K562 (cell line): ENCODE results near the gene SORCS2. TPM values are rescaled to one million over a fixed set of nuclear protein-coding genes. Genes with fewer than 3 reads are reported as not detected.

ENCODE experiments used
- ATAC-seq: fragments of 200-7000 bp; cut with Tn5 transposase; 3 replicates; pipeline ENCODE4 v1.9.1; 2020; ENCODE audit warnings: moderate library complexity
- BruUV-seq: library from RNA; stranded (reverse); fragments of 400-500 nt; replicated peaks from 2 replicates; lab custom pipeline; 2021; lab: Mats Ljungman, UMichigan
- CTCF ChIA-PET: fragments of 300-600 bp; formaldehyde crosslinking; extraction: SDS; loops from one replicate; lab custom pipeline; 2021; ENCODE audit warnings: low intra/inter-chr PET ratio; lab: Yijun Ruan, JAX
- POLR2A ChIA-PET: fragments of 300-600, 350-650 bp; sonication (Branson Sonifier 250); formaldehyde crosslinking; extraction: SDS; loops from one replicate; lab custom pipeline; 2021; ENCODE audit warnings: antibody characterized with exemption, inconsistent platforms; lab: Yijun Ruan, JAX
- DNase-seq, 4 experiments: peaks; one replicate each; pipeline versions ENCODE4 v3.0.0 to v3.0.0-alpha.2; 2011 to 2018; ENCODE audit warnings: low spot score in 3 of 4, mixed read lengths in 3 of 4; ENCODE audit errors: extremely low read depth in 1 of 4
- FAIRE-seq: peaks from 2 replicates; lab custom pipeline; 2011; peaks lifted over from hg19 to GRCh38; lab: Jason Lieb, UNC
- H2AFZ ChIP-seq: 2 replicates; pipeline ENCODE4 v1.6.0; 2011; ENCODE audit warnings: low read depth, low read length, control low read depth, inconsistent platforms
- H3K27ac ChIP-seq: fragments of 200-600 bp; 3 replicates; pipeline ENCODE4 v1.8.0; 2011; ENCODE audit warnings: low read depth, mild to moderate bottlenecking, control low read depth, inconsistent platforms, low read length, moderate library complexity, mixed read lengths; ENCODE audit errors: extremely low read depth
- H3K27me3 ChIP-seq, 2 experiments: fragments of 300-600 bp in 1 of 2; 2 replicates in 1 of 2; 3 replicates in 1 of 2; pipeline versions ENCODE4 v1.6.0 to v1.8.0; 2011; ENCODE audit warnings: inconsistent platforms in 2 of 2, low read length in 2 of 2, mild to moderate bottlenecking in 1 of 2, mixed read lengths in 1 of 2, moderate library complexity in 1 of 2; ENCODE audit not compliant: control insufficient read depth in 2 of 2, insufficient read depth in 2 of 2
- H3K36me3 ChIP-seq: fragments of 300-600 bp; 3 replicates; pipeline ENCODE4 v1.8.0; 2011; ENCODE audit warnings: mild to moderate bottlenecking, low read length, inconsistent platforms; ENCODE audit not compliant: control insufficient read depth, insufficient read depth
- H3K4me1 ChIP-seq, 2 experiments: fragments of 200-600 bp in 1 of 2; replicated peaks in 1 of 2; 2 replicates in 1 of 2; 3 replicates in 1 of 2; pipeline versions ENCODE4 v1.5.1 to v1.8.0; 2011; ENCODE audit warnings: inconsistent platforms in 2 of 2, low read length in 2 of 2, mild to moderate bottlenecking in 1 of 2, mixed read lengths in 1 of 2, moderate library complexity in 1 of 2; ENCODE audit not compliant: control insufficient read depth in 2 of 2, insufficient read depth in 2 of 2
- H3K4me2 ChIP-seq: 2 replicates; pipeline ENCODE4 v1.6.1; 2011; ENCODE audit warnings: low read length, control low read depth, inconsistent platforms, mixed read lengths; ENCODE audit not compliant: insufficient read depth
- H3K4me3 ChIP-seq: fragments of 200-600 bp; sonication (generic), shearing (Covaris generic); 2 replicates; pipeline ENCODE4 v1.5.1; 2016; ENCODE audit warnings: control low read depth, inconsistent platforms
- H3K79me2 ChIP-seq: fragments of 200-600 bp; 3 replicates; pipeline ENCODE4 v1.8.0; 2011; ENCODE audit warnings: low read length, inconsistent platforms; ENCODE audit not compliant: control insufficient read depth, insufficient read depth
- H3K9ac ChIP-seq, 2 experiments: 2 replicates each; pipeline versions ENCODE4 v1.6.0 to v1.6.1; 2011; ENCODE audit warnings: low read depth in 2 of 2, low read length in 2 of 2, control low read depth in 1 of 2, inconsistent platforms in 1 of 2, mild to moderate bottlenecking in 1 of 2, mixed read lengths in 1 of 2; ENCODE audit not compliant: insufficient read depth in 1 of 2
- H3K9me1 ChIP-seq: one replicate; pipeline ENCODE4 v1.6.0; 2011; ENCODE audit warnings: inconsistent platforms, mild to moderate bottlenecking, low read length, moderate library complexity; ENCODE audit not compliant: control insufficient read depth, insufficient read depth
- H3K9me3 ChIP-seq: replicated peaks from 2 replicates; pipeline ENCODE4 v1.5.1; 2011; ENCODE audit warnings: low read depth, low read length, inconsistent platforms; ENCODE audit not compliant: control insufficient read depth, insufficient read depth
- H4K20me1 ChIP-seq: replicated peaks from 2 replicates; pipeline ENCODE4 v1.6.1; 2011; ENCODE audit warnings: low read length, inconsistent platforms, mixed read lengths; ENCODE audit not compliant: control insufficient read depth, insufficient read depth
- ARNT ChIP-seq, 2 experiments: fragments of 450-650 bp; IDR thresholded peaks; 2 replicates each; pipeline ENCODE4 v1.6.1; 2016; ENCODE audit warnings: mild to moderate bottlenecking in 1 of 2
- GTF2A2 ChIP-seq: IDR thresholded peaks from 2 replicates; pipeline ENCODE4 v1.6.1; 2016; ENCODE audit warnings: mild to moderate bottlenecking, missing genetic modification characterization, missing compliant biosample characterization
- ZNF609 ChIP-seq: sonication (generic); formaldehyde crosslinking; IDR thresholded peaks from 2 replicates; pipeline ENCODE4 v1.8.1; 2023; ENCODE audit warnings: missing genetic modification reagents, mild to moderate bottlenecking, borderline replicate concordance
- WGBS: fragments of 100-300 bp; shearing (Covaris generic); methylation state at CpG from one replicate; pipeline ENCODE4 v1.1.6; 2016; ENCODE audit warnings: low coverage, mixed read lengths; ENCODE audit not compliant: insufficient coverage; ENCODE audit errors: missing lambda C conversion rate; 5-methylcytosine and 5-hydroxymethylcytosine counted together
- in situ Hi-C: fragments of 300-500 bp; cut with MboI; formaldehyde crosslinking; loops from 4 replicates; pipeline ENCODE4 v1.15.0; 2018; ENCODE audit warnings: inconsistent platforms, mixed read lengths
- intact Hi-C: fragments of 100-400 bp; cut with micrococcal nuclease; formaldehyde crosslinking; loops from 2 replicates; pipeline ENCODE4 v1.14.2; 2022
- polyA plus RNA-seq, 8 experiments: library from polyadenylated mRNA; depleted of rRNA in 4 of 8; stranded (reverse) in 5 of 8; unstranded in 3 of 8; fragments of >200 nt; fragmentation: Nextera tagmentation in 2 of 8; fragmentation: Illumina TruSeq in 1 of 8; extraction: Ambion mirVana in 2 of 8; extraction: Trizol in 1 of 8; gene quantifications; 2 replicates each; pipeline versions ENCODE4 v1.2.1 to v1.2.3, GENCODE V29; 2011 to 2014; ENCODE audit warnings: inconsistent platforms in 1 of 8, missing spikeins in 1 of 8
- total RNA-seq, 7 experiments: library from RNA; depleted of rRNA in 6 of 7; stranded (reverse); fragments of >200 nt in 6 of 7; fragmentation: Illumina TruSeq in 2 of 7; extraction: Trizol in 2 of 7; gene quantifications; 2 replicates each; pipeline versions ENCODE4 v1.2.1 to v1.2.3, GENCODE V29; 2011 to 2021; ENCODE audit warnings: low replicate concordance in 1 of 7
- TF ChIP-seq, protein P1 (sequence below): sonication (generic); formaldehyde crosslinking; IDR thresholded peaks from 2 replicates; pipeline ENCODE4 v1.8.0; 2022; ENCODE audit warnings: missing genetic modification reagents, mild to moderate bottlenecking, moderate library complexity, borderline replicate concordance

The SORCS2 gene
- total and polyA plus RNA-seq, 9 of the 15 experiments (the other 6 are each of a cell fraction or from before 2014, with no cell fraction given) = not detected

GRCh38 chr4:7235030-7235380 lies 42.7 kb downstream of the SORCS2 start:
- no peak overlapping the region for H3K9ac ChIP-seq
- intact Hi-C loops = no loop called here
- H3K4me3 ChIP-seq = no peak overlapping the region
- FAIRE-seq = no peak
- peaks cover 0 to 31% of the 10 kb centered on the region in 2 experiments; a peak in 2 of 5 replicates for H3K27me3 ChIP-seq
- no peaks in the 10 kb centered on the region for H3K4me1 ChIP-seq
- H2AFZ ChIP-seq = no peak overlapping the region
- H3K27ac ChIP-seq = no peak overlapping the region
- no peaks in the 10 kb centered on the region for H3K9me1 ChIP-seq
- H3K36me3 ChIP-seq = no peaks in the 10 kb centered on the region
- no TSS peak for BruUV-seq
- peaks cover 6% of the 10 kb centered on the region for H3K9me3 ChIP-seq
- no peaks in the 10 kb centered on the region for H3K79me2 ChIP-seq
- TF ChIP-seq, protein P1, sequence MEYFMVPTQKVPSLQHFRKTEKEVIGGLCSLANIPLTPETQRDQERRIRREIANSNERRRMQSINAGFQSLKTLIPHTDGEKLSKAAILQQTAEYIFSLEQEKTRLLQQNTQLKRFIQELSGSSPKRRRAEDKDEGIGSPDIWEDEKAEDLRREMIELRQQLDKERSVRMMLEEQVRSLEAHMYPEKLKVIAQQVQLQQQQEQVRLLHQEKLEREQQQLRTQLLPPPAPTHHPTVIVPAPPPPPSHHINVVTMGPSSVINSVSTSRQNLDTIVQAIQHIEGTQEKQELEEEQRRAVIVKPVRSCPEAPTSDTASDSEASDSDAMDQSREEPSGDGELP (CRISPR knock-in tag) = no peak
- TF ChIP-seq ZNF609 (no peak), GTF2A2 (no peak), ARNT (IDR thresholded peaks at IDR 0.05) (no peak)
- DNase-seq = no peak
- H3K4me2 ChIP-seq = no peak overlapping the region
- 0 out of 2 replicates have a peak, but pooled peaks cover 6% of the 10 kb centered on the region for H4K20me1 ChIP-seq
- in situ Hi-C loops = no loop called here
- WGBS = 3% methylated on average over 13 of the region's 14 CpGs
- peak; percentile 57; the same call in 2 of the 3 replicates for ATAC-seq
- ChIA-PET POLR2A (interaction anchor here (1.0 kb wide), 1 partner anchor 45 kb away, joined by 3 read pairs; no protein-coding TSS in a partner anchor), CTCF (no interaction called here)
